ENCODE data around the gene FBXW11. TPM values are rescaled to one million over a fixed set of nuclear protein-coding genes. Genes with fewer than 3 reads are reported as not detected.

The FBXW11 gene
- total and polyA plus RNA-seq, 7 experiments from 2014 or later: 15.0 to 40.7 (median 30.0) TPM

DNA sequence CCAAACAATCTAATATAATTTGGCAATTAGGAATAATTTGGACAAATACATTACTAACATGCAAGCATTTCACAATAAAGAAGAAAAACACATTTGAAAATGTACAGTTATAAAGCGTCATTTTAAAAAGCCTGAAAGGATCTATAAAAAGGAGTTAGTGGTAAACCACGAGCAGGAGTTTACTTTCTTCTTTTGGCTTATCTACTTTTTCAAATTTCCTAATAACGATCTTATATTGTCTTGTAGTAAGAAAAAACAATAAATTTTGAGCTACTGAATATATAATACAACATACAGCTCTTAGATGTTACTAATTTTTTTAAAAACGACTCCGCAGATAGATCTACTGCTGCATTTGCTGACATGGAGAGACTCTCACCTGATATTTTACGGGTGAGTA, 141.0 kb downstream of the FBXW11 start:
- H3K27ac Mint-ChIP-seq: no peak overlapping the region
- H3K4me3 Mint-ChIP-seq: no peak overlapping the region
- peaks cover 0 to 7% (median 0%) of the 10 kb centered on the region in 7 donors for H3K4me1 Mint-ChIP-seq
- Histone ChIP-seq H3K36me3 (ENCODE audit: control insufficient read depth in 2 of 3, insufficient read depth in 3 of 3, low read length in 3 of 3) (peaks cover 8 to 49% (median 16%) of the 10 kb centered on the region in 3 experiments), H3K4me1 (ENCODE audit: control insufficient read depth in 2 of 2, insufficient read depth in 2 of 2, low read length in 2 of 2) (no peaks in the 10 kb centered on the region), H3K9me3 (ENCODE audit: control insufficient read depth in 2 of 3, low read length in 3 of 3) (no peaks in the 10 kb centered on the region), H3K27ac (ENCODE audit: low read depth, low read length) (no peak overlapping the region), H3K4me3 (ENCODE audit: low read length) (no peak overlapping the region), H3K27me3 (ENCODE audit: control insufficient read depth in 2 of 2, insufficient read depth in 2 of 2, low read length in 2 of 2) (no peaks in the 10 kb centered on the region)
- H3K27me3 Mint-ChIP-seq: no peaks in the 10 kb centered on the region
- CTCF ChIA-PET: no interaction called here
- POLR2A ChIA-PET: no interaction called here
- no peaks in the 10 kb centered on the region for H3K9me3 Mint-ChIP-seq
- intact Hi-C loops (cut with micrococcal nuclease): no loop called here
- H3K36me3 Mint-ChIP-seq: peaks cover 7 to 67% (median 22%) of the 10 kb centered on the region in 5 donors
- ATAC-seq (no peak), DNase-seq (no peak)

DNA sequence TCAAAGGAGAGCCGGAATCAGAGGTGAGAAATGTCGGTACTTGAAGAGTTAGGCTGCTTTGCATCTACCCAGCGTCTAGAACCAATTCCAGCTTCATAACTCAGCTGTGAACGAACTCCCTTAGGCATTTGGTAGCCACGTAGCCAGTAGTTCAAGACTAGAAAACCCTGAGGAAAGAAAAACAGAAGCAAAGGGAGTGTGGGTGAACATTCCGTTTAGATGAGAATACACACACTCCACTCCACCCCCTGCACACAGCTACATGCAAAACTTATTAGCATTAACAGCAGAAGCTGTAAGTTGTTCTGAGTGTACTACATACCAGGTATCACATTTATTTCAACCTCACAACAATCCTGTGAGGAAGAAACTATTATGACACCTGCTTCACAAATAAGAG, 142.5 kb downstream of the FBXW11 start:
- Histone ChIP-seq H3K9me3 (ENCODE audit: control insufficient read depth in 2 of 3, low read length in 3 of 3) (no peaks in the 10 kb centered on the region), H3K4me3 (ENCODE audit: low read length) (no peak overlapping the region), H3K27me3 (ENCODE audit: control insufficient read depth in 2 of 2, insufficient read depth in 2 of 2, low read length in 2 of 2) (no peaks in the 10 kb centered on the region), H3K4me1 (ENCODE audit: control insufficient read depth in 2 of 2, insufficient read depth in 2 of 2, low read length in 2 of 2) (no peaks in the 10 kb centered on the region), H3K27ac (ENCODE audit: low read depth, low read length) (no peak overlapping the region), H3K36me3 (ENCODE audit: control insufficient read depth in 2 of 3, insufficient read depth in 3 of 3, low read length in 3 of 3) (peaks cover 7 to 37% (median 8%) of the 10 kb centered on the region in 3 experiments)
- Mint-ChIP-seq H3K27me3 (no peaks in the 10 kb centered on the region), H3K36me3 (peaks cover 8 to 65% (median 28%) of the 10 kb centered on the region in 5 donors), H3K4me1 (peaks cover 0 to 7% (median 5%) of the 10 kb centered on the region in 7 donors), H3K4me3 (no peak overlapping the region), H3K27ac (no peak overlapping the region), H3K9me3 (no peaks in the 10 kb centered on the region)
- ATAC-seq (no peak), DNase-seq (no peak)
- intact Hi-C loops (cut with micrococcal nuclease): no loop called here
- POLR2A ChIA-PET: no interaction called here
- CTCF ChIA-PET: no interaction called here

DNA sequence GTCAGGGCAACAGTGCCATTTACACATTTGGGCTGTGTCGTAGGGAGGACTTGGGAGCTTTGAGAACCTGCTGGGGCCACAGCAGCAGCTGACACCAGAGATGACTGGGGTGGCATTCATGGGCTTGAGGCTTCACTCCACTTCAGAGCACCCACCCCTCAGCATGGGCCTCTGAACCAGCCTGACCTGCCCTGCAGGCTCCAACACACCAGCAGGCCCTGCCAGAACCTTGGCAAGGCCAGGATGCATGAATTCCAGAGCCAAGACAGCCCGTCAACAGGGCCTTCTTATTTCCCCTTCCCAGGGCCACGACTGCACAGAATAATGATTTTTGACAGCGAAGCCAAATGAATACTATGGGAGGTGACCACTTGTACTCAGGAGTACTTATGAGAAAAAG, 143.8 kb downstream of the FBXW11 start:
- no peak for DNase-seq
- no peaks in the 10 kb centered on the region for H3K27me3 ChIP-seq (ENCODE audit: control insufficient read depth in 2 of 2, insufficient read depth in 2 of 2, low read length in 2 of 2)
- H3K27ac ChIP-seq (ENCODE audit: low read depth, low read length): no peak overlapping the region
- peaks cover 4 to 64% (median 19%) of the 10 kb centered on the region in 5 donors for H3K36me3 Mint-ChIP-seq
- H3K4me3 Mint-ChIP-seq: no peak overlapping the region
- peaks cover 5 to 19% (median 8%) of the 10 kb centered on the region in 7 donors for H3K4me1 Mint-ChIP-seq
- no peak overlapping the region for H3K4me3 ChIP-seq (ENCODE audit: low read length)
- H3K27ac Mint-ChIP-seq: no peak overlapping the region
- intact Hi-C loops (cut with micrococcal nuclease): no loop called here
- POLR2A ChIA-PET: no interaction called here
- H3K9me3 ChIP-seq (ENCODE audit: control insufficient read depth in 2 of 3, low read length in 3 of 3): no peaks in the 10 kb centered on the region
- no peaks in the 10 kb centered on the region for H3K9me3 Mint-ChIP-seq
- CTCF ChIA-PET: no interaction called here
- no peaks in the 10 kb centered on the region for H3K4me1 ChIP-seq (ENCODE audit: control insufficient read depth in 2 of 2, insufficient read depth in 2 of 2, low read length in 2 of 2)
- no peaks in the 10 kb centered on the region for H3K27me3 Mint-ChIP-seq
- peaks cover 0 to 25% (median 0%) of the 10 kb centered on the region in 3 experiments for H3K36me3 ChIP-seq (ENCODE audit: control insufficient read depth in 2 of 3, insufficient read depth in 3 of 3, low read length in 3 of 3)
- ATAC-seq: no peak

DNA sequence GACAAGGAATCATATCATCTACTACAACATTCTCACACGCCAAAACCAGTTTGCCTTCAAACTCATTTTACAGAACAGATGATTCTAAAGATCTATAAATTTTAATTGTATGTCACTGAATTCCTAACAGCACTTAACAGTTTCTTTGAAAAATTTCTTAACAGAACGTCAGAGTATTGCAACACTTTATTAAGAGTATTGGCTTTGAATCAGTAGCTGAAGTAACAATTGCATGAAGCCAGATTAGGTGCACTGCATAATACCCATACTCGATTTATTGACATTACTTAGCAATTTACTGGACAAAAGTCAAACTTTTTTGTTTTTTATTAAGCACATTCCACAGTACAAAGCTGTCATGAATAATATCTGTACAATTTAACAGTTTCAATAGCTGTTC, 145.1 kb downstream of the FBXW11 start:
- peaks cover 0 to 20% (median 0%) of the 10 kb centered on the region in 3 experiments for H3K36me3 ChIP-seq (ENCODE audit: control insufficient read depth in 2 of 3, insufficient read depth in 3 of 3, low read length in 3 of 3)
- ChIA-PET CTCF (no interaction called here), POLR2A (interaction anchor here (0.7 kb wide), 1 partner anchor 9 kb away, joined by 3 read pairs; no protein-coding TSS in a partner anchor)
- no peak overlapping the region for H3K4me3 ChIP-seq (ENCODE audit: low read length)
- H3K27me3 ChIP-seq (ENCODE audit: control insufficient read depth in 2 of 2, insufficient read depth in 2 of 2, low read length in 2 of 2): no peaks in the 10 kb centered on the region
- no peak overlapping the region for H3K4me3 Mint-ChIP-seq
- DNase-seq (no peak), ATAC-seq (no peak)
- H3K4me1 Mint-ChIP-seq: peaks cover 4 to 24% (median 13%) of the 10 kb centered on the region in 7 donors
- no peaks in the 10 kb centered on the region for H3K4me1 ChIP-seq (ENCODE audit: control insufficient read depth in 2 of 2, insufficient read depth in 2 of 2, low read length in 2 of 2)
- H3K27ac Mint-ChIP-seq: no peak overlapping the region
- H3K9me3 Mint-ChIP-seq: no peaks in the 10 kb centered on the region
- no peak overlapping the region for H3K27ac ChIP-seq (ENCODE audit: low read depth, low read length)
- peaks cover 4 to 54% (median 16%) of the 10 kb centered on the region in 5 donors for H3K36me3 Mint-ChIP-seq
- H3K27me3 Mint-ChIP-seq: no peaks in the 10 kb centered on the region
- no peaks in the 10 kb centered on the region for H3K9me3 ChIP-seq (ENCODE audit: control insufficient read depth in 2 of 3, low read length in 3 of 3)
- intact Hi-C loops (cut with micrococcal nuclease): no loop called here

DNA sequence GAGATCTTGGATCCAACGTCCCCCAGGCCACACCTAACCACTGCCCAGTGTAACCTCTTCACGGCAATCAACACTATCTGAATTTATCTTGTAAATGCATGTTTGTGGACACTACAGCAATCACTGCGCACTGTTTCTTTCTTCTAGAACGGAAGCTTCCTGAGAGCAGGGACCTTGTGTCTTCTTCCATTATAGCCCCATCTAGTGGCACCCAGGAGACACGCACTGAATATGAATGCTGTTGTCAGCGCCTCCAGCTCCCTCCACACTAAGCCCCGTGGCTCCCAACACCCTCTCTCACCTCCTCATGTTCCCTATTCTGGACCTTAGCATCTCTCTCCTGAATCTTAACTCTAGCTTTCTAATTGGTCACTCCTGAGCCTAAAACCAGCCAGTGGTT, 148.1 kb downstream of the FBXW11 start:
- Mint-ChIP-seq H3K27me3 (no peaks in the 10 kb centered on the region), H3K9me3 (peaks cover 0 to 5% (median 0%) of the 10 kb centered on the region in 11 donors), H3K36me3 (peaks cover 4 to 43% (median 19%) of the 10 kb centered on the region in 5 donors), H3K4me1 (peaks cover 10 to 37% (median 25%) of the 10 kb centered on the region in 7 donors), H3K27ac (peak overlapping the region in 1 of 9 donors; percentile 41), H3K4me3 (no peak overlapping the region)
- CTCF ChIA-PET: no interaction called here
- intact Hi-C loops (cut with micrococcal nuclease): no loop called here
- Histone ChIP-seq H3K36me3 (ENCODE audit: control insufficient read depth in 2 of 3, insufficient read depth in 3 of 3, low read length in 3 of 3) (peaks cover 0 to 7% (median 0%) of the 10 kb centered on the region in 3 experiments), H3K27ac (ENCODE audit: low read depth, low read length) (no peak overlapping the region), H3K4me3 (ENCODE audit: low read length) (no peak overlapping the region), H3K4me1 (ENCODE audit: control insufficient read depth in 2 of 2, insufficient read depth in 2 of 2, low read length in 2 of 2) (no peaks in the 10 kb centered on the region), H3K9me3 (ENCODE audit: control insufficient read depth in 2 of 3, low read length in 3 of 3) (no peaks in the 10 kb centered on the region), H3K27me3 (ENCODE audit: control insufficient read depth in 2 of 2, insufficient read depth in 2 of 2, low read length in 2 of 2) (no peaks in the 10 kb centered on the region)
- POLR2A ChIA-PET: no interaction called here
- DNase-seq (no peak), ATAC-seq (no peak)

DNA sequence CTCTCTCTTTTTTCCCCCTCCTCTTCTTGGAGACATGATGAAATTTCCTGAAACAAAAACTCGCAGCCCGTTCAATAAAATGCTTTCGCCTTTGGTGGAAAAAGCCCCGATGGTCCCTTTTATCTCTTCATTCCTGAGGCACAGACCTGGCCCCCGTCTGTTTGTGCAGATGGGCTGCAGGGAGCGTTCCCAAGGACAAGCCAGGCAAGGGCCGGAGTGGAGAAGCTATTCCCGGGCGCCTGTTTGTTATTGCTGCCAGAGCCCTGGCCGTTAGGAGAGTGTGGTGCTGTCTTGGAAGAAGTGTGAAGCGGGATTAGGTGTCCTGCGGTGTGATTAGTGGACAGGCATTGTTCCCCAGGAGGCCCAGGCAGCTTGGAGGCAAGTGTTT, 149.0 kb downstream of the FBXW11 start:
- H3K4me3 Mint-ChIP-seq: no peak overlapping the region
- peaks cover 0 to 2% (median 0%) of the 10 kb centered on the region in 3 experiments for H3K36me3 ChIP-seq (ENCODE audit: control insufficient read depth in 2 of 3, insufficient read depth in 3 of 3, low read length in 3 of 3)
- intact Hi-C loops (cut with micrococcal nuclease): no loop called here
- no peaks in the 10 kb centered on the region for H3K4me1 ChIP-seq (ENCODE audit: control insufficient read depth in 2 of 2, insufficient read depth in 2 of 2, low read length in 2 of 2)
- no peak for DNase-seq
- H3K4me3 ChIP-seq (ENCODE audit: low read length): no peak overlapping the region
- H3K9me3 Mint-ChIP-seq: peaks cover 0 to 5% (median 0%) of the 10 kb centered on the region in 11 donors
- no peak overlapping the region for H3K27ac ChIP-seq (ENCODE audit: low read depth, low read length)
- no peaks in the 10 kb centered on the region for H3K27me3 ChIP-seq (ENCODE audit: control insufficient read depth in 2 of 2, insufficient read depth in 2 of 2, low read length in 2 of 2)
- no peak for ATAC-seq
- peak overlapping the region in 2 of 9 donors; percentile 27 to 72 for H3K27ac Mint-ChIP-seq
- H3K36me3 Mint-ChIP-seq: peaks cover 4 to 35% (median 19%) of the 10 kb centered on the region in 5 donors
- ChIA-PET CTCF (no interaction called here), POLR2A (no interaction called here)
- H3K4me1 Mint-ChIP-seq: peaks cover 10 to 37% (median 25%) of the 10 kb centered on the region in 7 donors
- no peaks in the 10 kb centered on the region for H3K27me3 Mint-ChIP-seq
- H3K9me3 ChIP-seq (ENCODE audit: control insufficient read depth in 2 of 3, low read length in 3 of 3): no peaks in the 10 kb centered on the region

Measured in naive thymus-derived CD4-positive, alpha-beta T cell (primary cell).